GM18519 (cell line): ENCODE results near the gene RECK.
"Not testable (repeated sequence)": the region's sequence is repeated elsewhere in the genome, so short reads cannot be mapped to it uniquely, and the experiment has no call there.

Source experiments
- ATAC-seq: cut with Tn5 transposase; IDR thresholded peaks from one replicate; pipeline ENCODE4 v1.9.1; 2021; ENCODE audit warnings: mild to moderate bottlenecking, moderate library complexity; ENCODE audit not compliant: unreplicated experiment, low FRiP score

RECK gene

DNA sequence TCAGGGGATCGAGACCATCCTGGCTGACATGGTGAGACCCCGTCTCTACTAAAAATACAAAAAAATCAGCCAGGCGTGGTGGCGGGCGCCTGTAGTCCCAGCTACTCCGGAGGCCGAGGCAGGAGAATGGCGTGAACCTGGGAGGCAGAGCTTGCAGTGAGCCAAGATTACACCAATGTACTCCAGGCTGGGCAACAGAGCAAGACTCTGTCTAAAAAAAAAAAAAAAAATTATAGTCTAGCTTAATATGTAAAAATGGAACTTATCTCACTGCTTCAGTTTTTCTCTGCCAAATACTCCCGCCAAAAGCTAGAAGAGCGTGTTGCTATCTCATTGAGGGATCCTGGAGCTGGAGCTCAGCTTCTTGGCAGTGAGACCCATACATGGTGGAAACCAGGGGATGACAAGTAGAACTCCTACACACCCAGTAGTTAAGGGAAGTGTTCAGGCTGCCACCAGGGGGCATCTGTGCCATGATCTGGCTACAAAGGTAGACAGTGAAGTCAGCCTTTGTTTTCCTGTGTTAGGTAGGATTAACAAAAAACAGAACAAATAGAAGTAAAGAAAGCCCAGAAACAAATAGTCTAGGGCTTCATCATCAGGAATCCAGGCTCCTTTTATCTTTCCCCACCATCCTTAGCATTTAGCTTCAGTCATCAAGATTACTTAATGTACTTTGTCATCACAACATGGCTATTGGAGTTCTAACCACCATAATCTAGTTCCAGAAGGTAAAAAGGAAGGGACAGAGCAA, 66.2 kb downstream of the RECK start:
- ATAC-seq = no peak

GRCh38 chr9:36109071-36109470, 72.4 kb downstream of the RECK start:
- ATAC-seq = no peak

- ATAC-seq = no peak
Measured at GRCh38 chr9:36110434-36110833, 73.7 kb downstream of the RECK start.

- no peak for ATAC-seq
Measured at GRCh38 chr9:36112516-36112915, 75.8 kb downstream of the RECK start.

GRCh38 chr9:36113999-36114398, 77.3 kb downstream of the RECK start:
- ATAC-seq = no peak

- ATAC-seq = no peak
Measured at GRCh38 chr9:36116593-36116992, 79.9 kb downstream of the RECK start.

DNA sequence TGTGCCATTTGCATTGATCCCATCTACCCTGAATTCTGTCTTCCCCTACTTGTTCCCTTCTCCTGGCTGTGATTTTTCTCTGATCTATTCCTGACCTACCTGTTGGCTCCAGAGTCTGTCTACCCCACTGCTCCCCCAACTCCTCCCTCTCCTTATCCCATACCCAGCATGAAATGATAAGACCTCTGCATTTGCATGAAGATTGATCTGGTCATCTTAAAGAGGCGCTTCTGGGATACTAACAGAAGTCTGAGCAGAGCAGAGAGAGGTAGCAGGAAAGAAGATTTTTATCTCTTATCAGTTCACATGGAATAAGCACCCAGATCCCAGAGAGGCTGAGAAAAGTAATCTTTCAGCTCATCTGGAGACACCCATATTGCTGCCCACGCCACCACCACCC, 81.5 kb downstream of the RECK start:
- no peak for ATAC-seq

DNA sequence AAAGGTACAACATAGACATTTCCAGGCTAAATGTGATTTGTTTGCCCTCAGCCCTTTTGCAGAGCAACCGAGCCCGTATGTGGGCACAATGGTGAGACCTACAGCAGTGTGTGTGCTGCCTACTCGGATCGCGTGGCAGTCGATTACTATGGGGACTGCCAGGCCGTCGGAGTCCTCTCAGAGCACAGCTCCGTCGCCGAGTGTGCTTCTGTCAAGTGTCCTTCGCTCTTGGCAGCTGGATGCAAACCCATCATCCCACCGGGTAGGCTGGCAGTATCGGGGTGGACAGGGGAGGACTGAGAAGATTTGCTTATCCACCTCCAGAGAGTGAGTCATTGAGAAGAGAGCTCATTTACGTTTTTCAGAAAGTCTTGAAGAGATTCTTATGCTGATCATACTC, 82.0 kb downstream of the RECK start:
- ATAC-seq = no peak

- no peak for ATAC-seq
Measured at GRCh38 chr9:36119476-36119875, 82.8 kb downstream of the RECK start.

- ATAC-seq = no peak
Measured at GRCh38 chr9:36120705-36121104, 84.0 kb downstream of the RECK start.

DNA sequence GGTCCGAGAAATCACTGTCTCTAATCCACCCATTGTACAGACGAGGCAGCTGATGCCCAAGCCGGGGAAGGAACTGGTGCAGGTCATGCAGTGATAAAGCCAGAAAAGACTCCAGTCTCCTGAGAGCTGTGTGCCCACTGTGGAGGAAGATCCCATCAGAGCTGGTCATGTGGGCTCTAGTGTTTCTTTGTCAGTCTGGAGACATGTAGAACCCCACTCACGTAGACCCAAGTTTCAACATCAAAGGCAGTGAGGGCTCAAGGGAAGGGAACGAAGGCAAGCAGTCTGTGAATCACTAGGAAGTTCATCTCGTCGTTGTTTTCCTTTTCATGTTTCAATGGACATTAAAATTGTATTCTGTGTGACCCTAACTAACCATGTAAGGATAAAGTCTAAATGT, 85.3 kb downstream of the RECK start:
- ATAC-seq = no peak

DNA sequence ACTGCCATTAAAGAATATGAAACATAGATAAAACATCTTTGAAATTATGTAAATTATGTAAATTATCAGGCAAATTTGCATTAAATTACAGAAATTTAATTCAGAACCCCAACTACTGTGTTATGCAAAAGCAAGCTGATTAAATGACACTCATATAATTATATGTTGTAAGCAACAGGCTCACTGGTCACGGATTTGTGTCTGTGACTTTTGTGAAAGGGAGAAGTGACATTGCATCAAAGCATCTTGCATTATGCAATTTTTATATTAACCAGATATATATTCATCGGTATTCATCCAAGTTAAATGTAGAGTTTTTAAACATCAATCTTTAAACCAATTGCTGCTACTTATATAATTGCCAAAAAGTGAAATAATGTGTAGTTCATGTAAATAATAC, 86.8 kb downstream of the RECK start:
- no peak for ATAC-seq

DNA sequence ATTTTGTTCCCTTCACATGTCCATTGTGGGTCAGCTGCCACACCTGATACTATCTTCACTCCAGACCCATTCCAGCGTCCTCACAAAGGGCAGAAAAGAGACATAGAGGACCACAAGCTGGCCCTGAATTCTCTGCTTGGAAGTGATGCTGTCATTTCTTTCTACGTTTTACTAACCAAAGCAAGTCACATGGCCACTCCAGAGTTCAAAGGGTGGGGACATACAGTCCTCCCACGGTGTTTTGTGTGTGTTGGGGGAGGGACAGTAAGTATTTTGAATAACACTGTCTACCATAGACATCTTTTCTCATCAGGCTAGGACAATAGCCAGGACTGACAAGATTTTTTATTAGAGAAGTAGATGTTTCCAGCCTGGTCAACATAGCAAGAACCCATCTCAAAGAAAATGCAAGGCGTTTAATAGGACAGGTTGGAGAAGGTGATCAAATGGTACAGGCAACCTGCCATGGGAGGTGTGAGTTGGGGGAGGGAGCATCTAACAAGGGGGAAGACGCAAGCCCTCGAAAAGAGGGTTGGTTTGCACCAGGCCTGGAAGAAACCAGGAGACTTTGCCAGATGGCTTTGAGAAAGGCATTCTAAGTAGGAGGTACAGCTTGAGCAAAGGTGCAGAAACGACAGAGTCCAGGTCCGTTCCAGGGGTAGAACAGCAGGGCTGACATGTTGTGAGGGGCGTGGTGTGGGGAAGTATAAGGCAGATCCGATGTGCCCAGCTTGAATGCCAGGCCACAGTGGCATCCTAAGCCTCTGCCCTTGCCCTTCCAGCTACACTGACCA, 88.5 kb downstream of the RECK start:
- no peak for ATAC-seq

DNA sequence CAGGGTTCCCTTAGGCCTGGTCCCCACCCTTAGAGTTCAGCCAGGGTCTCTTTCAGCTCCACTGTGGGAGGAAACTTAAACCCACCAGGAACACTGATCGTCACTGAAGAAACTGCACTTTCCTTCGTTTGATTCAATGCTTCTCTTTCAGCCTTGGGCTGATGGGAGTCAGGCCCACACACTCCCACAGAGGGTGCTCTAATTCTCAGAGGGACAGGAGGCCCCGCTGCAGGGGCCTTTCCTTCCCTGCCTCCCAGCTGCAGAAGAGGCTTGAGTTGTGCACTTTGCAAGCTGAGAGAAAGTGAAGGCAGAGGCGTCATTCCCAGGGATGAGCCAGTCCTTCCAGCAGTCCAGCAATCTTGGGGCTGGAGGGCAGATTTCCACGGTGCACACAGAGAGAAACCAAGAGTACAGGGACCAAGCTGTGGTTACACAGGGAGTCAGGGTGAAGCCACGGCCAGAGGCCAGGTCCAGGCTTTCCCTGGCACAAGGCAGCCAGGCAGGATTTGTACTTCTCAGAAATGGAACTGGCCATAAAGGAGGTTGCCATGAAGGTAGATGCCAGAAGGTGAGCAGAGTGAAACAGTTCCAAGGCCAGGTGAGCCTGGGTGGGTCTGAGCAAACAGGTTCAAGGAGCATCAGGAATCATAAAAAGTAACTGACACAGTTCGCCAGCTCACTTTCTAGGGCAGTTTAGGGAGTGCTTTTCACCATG, 89.5 kb downstream of the RECK start:
- ATAC-seq = no peak

GRCh38 chr9:36127652-36128244, 91.0 kb downstream of the RECK start:
- ATAC-seq = no peak

DNA sequence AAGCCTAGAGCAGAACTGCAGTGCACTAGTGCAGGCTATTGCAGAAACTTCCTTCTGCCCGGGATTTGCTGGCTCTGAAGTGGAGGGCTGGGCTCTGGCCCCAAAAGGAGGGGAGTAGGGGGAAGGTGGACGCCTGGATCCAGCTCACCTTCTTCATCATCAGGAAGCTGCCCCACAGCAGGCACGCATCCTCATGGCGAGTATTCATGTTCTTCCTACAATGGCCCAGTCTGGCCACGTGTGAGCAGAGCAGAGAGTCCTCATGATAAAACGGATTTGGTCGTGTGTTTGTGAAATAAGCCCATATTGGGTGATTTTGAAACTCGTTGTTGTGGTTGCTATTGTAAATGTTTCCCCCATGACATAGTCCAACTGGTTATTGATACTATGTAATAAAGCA, 91.6 kb downstream of the RECK start:
- no peak for ATAC-seq

DNA sequence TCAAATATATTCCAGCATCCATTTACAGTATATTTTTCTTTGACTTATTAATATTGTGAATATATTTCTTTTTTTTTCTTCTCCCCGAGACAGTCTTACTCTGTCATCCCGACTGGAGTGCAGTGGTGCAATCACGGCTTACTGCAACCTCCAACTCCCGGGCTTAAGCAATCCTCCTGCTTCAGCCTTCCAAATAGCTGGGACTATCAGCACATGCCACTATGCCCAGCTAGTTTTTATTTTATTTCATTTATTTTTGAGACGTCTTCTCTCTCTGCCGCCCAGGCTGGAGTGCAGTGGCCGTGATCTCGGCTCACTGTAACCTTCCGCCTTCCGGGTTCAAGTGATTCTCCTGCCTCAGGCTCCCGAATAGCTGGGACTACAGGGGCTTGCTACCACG, 92.4 kb downstream of the RECK start:
- no peak for ATAC-seq

DNA sequence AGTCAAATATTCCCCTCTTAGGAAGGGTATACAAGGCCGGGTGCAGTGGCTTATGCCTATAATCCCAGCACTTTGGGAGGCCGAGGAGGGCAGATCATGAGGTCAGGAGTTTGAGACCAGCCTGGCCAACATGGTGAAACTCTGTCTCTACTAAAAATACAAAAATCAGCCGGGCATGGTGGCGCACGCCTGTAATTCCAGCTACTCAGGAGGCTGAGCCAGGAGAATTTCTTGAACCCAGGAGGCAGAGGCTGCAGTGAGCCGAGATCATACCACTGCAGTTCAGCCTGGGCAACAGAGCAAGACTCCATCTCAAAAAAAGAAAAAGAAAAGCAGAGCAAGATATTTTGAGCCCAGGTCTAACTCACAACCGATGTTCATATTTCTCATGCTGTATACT, 95.0 kb downstream of the RECK start:
- not testable (repeated sequence) for ATAC-seq

GRCh38 chr9:36132086-36132485, 95.4 kb downstream of the RECK start:
- ATAC-seq = no peak

DNA sequence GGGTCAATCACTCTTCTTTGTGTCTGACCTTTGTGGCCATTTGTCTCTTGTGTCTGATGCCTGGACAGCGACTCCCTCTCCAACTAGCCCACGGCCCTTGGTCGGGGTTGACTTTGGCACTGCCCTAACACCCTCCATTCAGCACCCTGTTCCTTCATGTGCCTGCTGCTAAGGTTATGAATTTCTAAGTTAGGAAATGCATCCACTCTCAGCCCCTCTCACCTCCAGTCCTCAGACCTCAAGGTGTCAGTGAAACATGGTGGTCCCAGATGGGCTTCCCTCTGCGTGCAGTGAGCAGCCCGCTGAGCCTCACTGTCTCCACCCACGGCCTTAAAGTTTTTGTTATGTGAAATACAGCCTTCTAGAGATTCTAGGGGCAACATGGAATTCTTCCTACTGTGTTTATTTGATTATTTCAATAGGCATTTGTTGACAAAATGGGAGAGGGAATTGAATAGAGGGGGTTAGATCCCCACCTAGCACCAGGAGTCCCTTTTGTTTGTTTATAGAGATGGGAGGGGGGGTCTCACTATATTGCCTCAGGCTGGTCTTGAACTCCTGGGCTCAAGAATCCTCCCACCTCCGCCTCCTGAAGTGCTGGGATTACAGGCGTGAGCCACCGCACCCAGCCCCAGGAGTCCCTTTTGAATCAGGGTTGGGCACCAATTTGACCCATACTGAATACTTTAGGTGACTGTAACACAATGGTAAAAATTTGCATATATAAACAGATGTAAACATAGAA, 98.2 kb downstream of the RECK start:
- no peak for ATAC-seq
